HepG2 (cell line): ENCODE data around the gene FANK1. TPM values are rescaled to one million over a fixed set of nuclear protein-coding genes. Genes with fewer than 3 reads are reported as not detected.

Experiments used
- ATAC-seq: fragments of 200-7000 bp; cut with Tn5 transposase; 3 replicates; pipeline ENCODE4 v1.9.1; 2020; ENCODE audit warnings: mild to moderate bottlenecking, moderate library complexity
- BruUV-seq: library from RNA; stranded (reverse); fragments of 400-500 nt; replicated peaks from 2 replicates; lab custom pipeline; 2021; lab: Mats Ljungman, UMichigan
- CTCF ChIA-PET: fragments of 300-600 bp; formaldehyde crosslinking; extraction: SDS; loops from one replicate; lab custom pipeline; 2021; ENCODE audit warnings: low total read pairs, inconsistent platforms, low intra/inter-chr PET ratio; lab: Yijun Ruan, JAX
- POLR2A ChIA-PET: fragments of 350-600 bp; sonication (Branson Sonifier 250); formaldehyde crosslinking; loops from one replicate; lab custom pipeline; 2020; ENCODE audit warnings: antibody characterized with exemption, inconsistent platforms; lab: Yijun Ruan, JAX
- DNase-seq: peaks from one replicate; pipeline ENCODE4 v3.0.0-alpha.2; 2015; ENCODE audit warnings: low spot score
- FAIRE-seq: peaks from 3 replicates; lab custom pipeline; 2011; peaks lifted over from hg19 to GRCh38; lab: Jason Lieb, UNC
- H2AFZ ChIP-seq: one replicate; pipeline ENCODE4 v1.6.1; 2011; ENCODE audit warnings: low read length, inconsistent platforms
- H3K27ac ChIP-seq: fragments of 300-600 bp; 3 replicates; pipeline ENCODE4 v1.8.0; 2011; ENCODE audit warnings: mixed run types, mild to moderate bottlenecking, mixed read lengths, low read length, inconsistent platforms; ENCODE audit not compliant: insufficient read depth; ENCODE audit errors: extremely low read length
- H3K27me3 ChIP-seq, 2 experiments: fragments of 200-600 bp in 1 of 2; 2 replicates in 1 of 2; 3 replicates in 1 of 2; pipeline versions ENCODE4 v1.6.0 to v1.8.0; 2011; ENCODE audit warnings: low read length in 2 of 2, mild to moderate bottlenecking in 2 of 2, moderate library complexity in 2 of 2, inconsistent platforms in 1 of 2; ENCODE audit not compliant: insufficient read depth in 2 of 2, control insufficient read depth in 1 of 2
- H3K36me3 ChIP-seq, 2 experiments: fragments of 200-600 bp in 1 of 2; replicated peaks in 1 of 2; 2 replicates in 1 of 2; 3 replicates in 1 of 2; pipeline versions ENCODE4 v1.5.1 to v1.8.0; 2011; ENCODE audit warnings: low read length in 2 of 2, inconsistent platforms in 1 of 2; ENCODE audit not compliant: insufficient read depth in 2 of 2, control insufficient read depth in 1 of 2
- H3K4me1 ChIP-seq: 2 replicates; pipeline ENCODE4 v1.5.1; 2012; ENCODE audit warnings: low read length, inconsistent platforms; ENCODE audit not compliant: insufficient read depth
- H3K4me2 ChIP-seq: 2 replicates; pipeline ENCODE4 v1.6.0; 2011; ENCODE audit warnings: low read depth, low read length, inconsistent platforms
- H3K4me3 ChIP-seq, 3 experiments: fragments of 200-600 bp in 1 of 3; sonication (generic), shearing (Covaris generic) in 1 of 3; replicated peaks in 1 of 3; 2 replicates each; pipeline ENCODE4 v1.5.1; 2011 to 2016; ENCODE audit warnings: low read length in 3 of 3, inconsistent platforms in 2 of 3, low read depth in 2 of 3, mild to moderate bottlenecking in 2 of 3, control low read depth in 1 of 3, mixed read lengths in 1 of 3; ENCODE audit not compliant: insufficient read depth in 1 of 3
- H3K79me2 ChIP-seq: one replicate; pipeline ENCODE4 v1.6.1; 2011; ENCODE audit warnings: low read length, inconsistent platforms; ENCODE audit not compliant: insufficient read depth
- H3K9ac ChIP-seq: 2 replicates; pipeline ENCODE4 v1.6.0; 2011; ENCODE audit warnings: mild to moderate bottlenecking, low read depth, low read length, inconsistent platforms; ENCODE audit not compliant: insufficient read depth
- H3K9me3 ChIP-seq: 2 replicates; pipeline ENCODE4 v1.5.1; 2012; ENCODE audit warnings: mild to moderate bottlenecking, low read length
- H4K20me1 ChIP-seq: 2 replicates; pipeline ENCODE4 v1.6.0; 2011; ENCODE audit warnings: inconsistent platforms, mild to moderate bottlenecking, low read length, moderate library complexity; ENCODE audit not compliant: insufficient read depth
- HMG20B ChIP-seq: conservative IDR thresholded peaks from 2 replicates; pipeline ENCODE4 v1.6.1; 2016; ENCODE audit warnings: missing genetic modification reagents, missing compliant biosample characterization
- RERE ChIP-seq: IDR thresholded peaks from 2 replicates; pipeline ENCODE4 v1.6.1; 2016; ENCODE audit warnings: low read depth, missing genetic modification reagents, missing compliant biosample characterization
- SIX1 ChIP-seq: sonication (generic); formaldehyde crosslinking; IDR thresholded peaks from 2 replicates; pipeline ENCODE4 v1.4.0; 2020; ENCODE audit warnings: missing genetic modification reagents, borderline replicate concordance
- SNAPC2 ChIP-seq: sonication (generic); formaldehyde crosslinking; IDR thresholded peaks from 2 replicates; pipeline ENCODE4 v1.8.1; 2022; ENCODE audit warnings: mild to moderate bottlenecking, missing genetic modification reagents
- TCF7 ChIP-seq: sonication (generic); IDR thresholded peaks from 2 replicates; pipeline ENCODE4 v1.6.1; 2016; ENCODE audit warnings: antibody characterized with exemption, low read depth
- TIGD3 ChIP-seq: sonication (generic); formaldehyde crosslinking; IDR thresholded peaks from 2 replicates; pipeline ENCODE4 v1.5.1; 2020; ENCODE audit warnings: mild to moderate bottlenecking, missing genetic modification reagents, borderline replicate concordance
- ZNF317 ChIP-seq: sonication (generic); formaldehyde crosslinking; IDR thresholded peaks from 2 replicates; pipeline ENCODE4 v1.5.0; 2020; ENCODE audit warnings: mild to moderate bottlenecking, missing genetic modification reagents
- ZNF414 ChIP-seq: sonication (generic); formaldehyde crosslinking; IDR thresholded peaks from 2 replicates; pipeline ENCODE4 v1.5.0; 2020; ENCODE audit warnings: missing genetic modification reagents
- ZNF577 ChIP-seq: sonication (generic); formaldehyde crosslinking; IDR thresholded peaks from 2 replicates; pipeline ENCODE4 v1.4.0; 2020; ENCODE audit warnings: mild to moderate bottlenecking, low read depth, missing genetic modification reagents, borderline replicate concordance
- ZNF724P ChIP-seq: sonication (generic); formaldehyde crosslinking; IDR thresholded peaks from 2 replicates; pipeline ENCODE4 v1.8.0; 2022; ENCODE audit warnings: missing genetic modification reagents, borderline replicate concordance
- WGBS: methylation state at CpG from one replicate; pipeline ENCODE4 v1.1.6; 2017; ENCODE audit warnings: low lambda C conversion rate; 5-methylcytosine and 5-hydroxymethylcytosine counted together
- in situ Hi-C: cut with HindIII; loops from 2 replicates; pipeline ENCODE4 v1.10.0; 2017; ENCODE audit warnings: low pct_unique_long_range_greater_than_20kb; ENCODE audit not compliant: extremely low pct_ligation_motif_present
- intact Hi-C: fragments of 100-400 bp; cut with micrococcal nuclease; formaldehyde crosslinking; loops from one replicate; pipeline ENCODE4 v1.10.0; 2022; ENCODE audit not compliant: unreplicated experiment
- polyA plus RNA-seq, 8 experiments: library from polyadenylated mRNA; depleted of rRNA in 3 of 8; stranded (reverse) in 7 of 8; unstranded in 1 of 8; fragments of >200 nt; fragmentation: Illumina TruSeq in 4 of 8; extraction: Trizol in 4 of 8; gene quantifications; 2 replicates each; pipeline versions ENCODE4 v1.2.1 to v1.2.3, GENCODE V29; 2011 to 2016; ENCODE audit warnings: low read depth in 4 of 8, missing spikeins in 1 of 8, mixed read lengths in 1 of 8; ENCODE audit not compliant: insufficient read depth in 1 of 8
- total RNA-seq, 5 experiments: library from RNA; depleted of rRNA; stranded (reverse); fragments of >200 nt; fragmentation: Illumina TruSeq; extraction: Trizol; gene quantifications; 2 replicates each; pipeline ENCODE4 v1.2.3, GENCODE V29; 2016; ENCODE audit warnings: low read depth in 1 of 5

Gene FANK1
- total and polyA plus RNA-seq, 2 of the 13 experiments (the other 11 are each of a cell fraction or from before 2014, with no cell fraction given): 0.22 TPM; not detected in 1

DNA sequence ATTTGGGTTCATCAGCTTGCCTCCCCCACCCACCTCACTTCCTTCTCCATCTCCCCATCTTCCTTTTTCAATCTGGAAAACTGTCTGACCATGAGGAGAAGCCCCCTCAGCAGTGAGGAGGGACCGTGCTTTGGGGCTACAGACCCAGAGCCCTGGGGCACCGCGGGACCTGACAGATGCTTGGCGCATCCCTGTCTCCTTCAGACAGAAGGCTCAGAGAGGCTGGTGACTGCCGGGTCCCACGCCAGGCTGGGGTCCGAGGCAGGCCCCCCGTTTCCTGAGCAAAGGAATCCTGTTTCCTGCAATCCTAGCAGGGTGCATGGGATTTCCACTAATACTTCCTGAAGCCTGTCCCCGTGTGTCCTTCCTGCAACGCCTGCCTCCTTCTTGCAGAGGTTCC lies 147.0 kb downstream of the FANK1 start:
- CTCF ChIA-PET: no interaction called here
- H3K79me2 ChIP-seq: no peaks in the 10 kb centered on the region
- no peaks in the 10 kb centered on the region for H3K9me3 ChIP-seq
- no peaks in the 10 kb centered on the region for H3K36me3 ChIP-seq
- no peak overlapping the region for H3K4me2 ChIP-seq
- 51% methylated on average over 5 of the region's 10 CpGs for WGBS
- no peak overlapping the region for H3K9ac ChIP-seq
- in situ Hi-C loops (no loop called here), intact Hi-C loops (no loop called here)
- POLR2A ChIA-PET: no interaction called here
- H4K20me1 ChIP-seq: no peaks in the 10 kb centered on the region
- H3K4me1 ChIP-seq: no peaks in the 10 kb centered on the region
- ATAC-seq: no peak
- TF ChIP-seq SIX1 (no peak), RERE (no peak), ZNF317 (no peak), TCF7 (no peak), ZNF577 (CRISPR knock-in tag) (no peak), ZNF414 (CRISPR knock-in tag) (no peak), TIGD3 (CRISPR knock-in tag) (no peak), ZNF724P (CRISPR knock-in tag) (no peak), SNAPC2 (CRISPR knock-in tag) (no peak), HMG20B (CRISPR knock-in tag) (no peak)
- no TSS peak for BruUV-seq
- no peak for FAIRE-seq
- no peak overlapping the region for H3K4me3 ChIP-seq
- no peak overlapping the region for H2AFZ ChIP-seq
- H3K27me3 ChIP-seq: peaks cover 5 to 43% of the 10 kb centered on the region in 2 experiments
- no peak overlapping the region for H3K27ac ChIP-seq
- no peak for DNase-seq
